ENCODE data around the gene EIF2B5. TPM values are rescaled to one million over a fixed set of nuclear protein-coding genes. Genes with fewer than 3 reads are reported as not detected.

Gene EIF2B5
- total RNA-seq, 2 experiments from 2014 or later = 54.7 to 61.8 TPM

GRCh38 chr3:184171562-184171961 is 36.4 kb downstream of the EIF2B5 start:
- Mint-ChIP-seq H3K27me3 (no peaks in the 10 kb centered on the region), H3K9me3 (no peaks in the 10 kb centered on the region), H3K4me3 (no peak overlapping the region), H3K36me3 (peaks cover 14% of the 10 kb centered on the region), H3K4me1 (peaks cover 18% of the 10 kb centered on the region), H3K27ac (no peak overlapping the region)
- DNase-seq (no peak), ATAC-seq (ENCODE audit: low read depth) (no peak)
- POLR2A ChIA-PET = no interaction called here

GRCh38 chr3:184172681-184173373 is 37.7 kb downstream of the EIF2B5 start:
- DNase-seq = no peak
- ATAC-seq (ENCODE audit: low read depth) = no peak
- Mint-ChIP-seq H3K36me3 (peaks cover 12% of the 10 kb centered on the region), H3K27ac (no peak overlapping the region), H3K9me3 (no peaks in the 10 kb centered on the region), H3K4me1 (peaks cover 19% of the 10 kb centered on the region), H3K27me3 (no peaks in the 10 kb centered on the region), H3K4me3 (no peak overlapping the region)
- POLR2A ChIA-PET = interaction anchor here (1.6 kb wide), 1 partner anchor 13 kb away, joined by 4 read pairs; the partner anchor contains the start of gene ABCF3

GRCh38 chr3:184173374-184173722 is 38.2 kb downstream of the EIF2B5 start:
- no peak overlapping the region for H3K27ac Mint-ChIP-seq
- no peak for DNase-seq
- no peak for ATAC-seq (ENCODE audit: low read depth)
- H3K36me3 Mint-ChIP-seq = peaks cover 10% of the 10 kb centered on the region
- no peaks in the 10 kb centered on the region for H3K27me3 Mint-ChIP-seq
- H3K4me3 Mint-ChIP-seq = no peak overlapping the region
- POLR2A ChIA-PET = interaction anchor here (1.6 kb wide), 1 partner anchor 12 kb away, joined by 4 read pairs; the partner anchor contains the start of gene ABCF3
- H3K4me1 Mint-ChIP-seq = peaks cover 21% of the 10 kb centered on the region
- no peaks in the 10 kb centered on the region for H3K9me3 Mint-ChIP-seq

- POLR2A ChIA-PET = interaction anchor here (0.6 to 1.6 kb wide), 8 partner anchors 10 to 639 kb away, joined by 3 to 5 read pairs (median 3); partner anchors contain the start of genes ABCF3 and EIF2B5
These were observed 39.1 kb downstream of the EIF2B5 start for GRCh38 chr3:184174284-184174645.

GRCh38 chr3:184174646-184175492 is 39.7 kb downstream of the EIF2B5 start, which contains the start of gene AP2M1:
Gene AP2M1, plus strand, starts transcription at chr3:184174855. Its CDS starts 2,139 bp downstream, at chr3:184176994.
- Mint-ChIP-seq H3K4me3 (peak within 1 kb of the TSS; percentile 92), H3K9me3 (no peaks in the 10 kb centered on the region), H3K27ac (peak within 1 kb of the TSS; percentile 81), H3K27me3 (no peaks in the 10 kb centered on the region), H3K4me1 (peaks cover 21% of the 10 kb centered on the region), H3K36me3 (peaks cover 14% of the 10 kb centered on the region)
- DNase-seq (peak; percentile 98), ATAC-seq (ENCODE audit: low read depth) (peak; percentile 94)
- POLR2A ChIA-PET = interaction anchor here (0.6 to 1.1 kb wide), 8 partner anchors 11 to 196 kb away, joined by 3 to 8 read pairs (median 4); partner anchors contain the start of genes ABCF3 and EIF2B5

More at GRCh38 chr3:184174284-184174645, 39.1 kb downstream of the EIF2B5 start:
- Mint-ChIP-seq H3K4me1 (peaks cover 21% of the 10 kb centered on the region), H3K27me3 (no peaks in the 10 kb centered on the region), H3K27ac (peak overlapping the region; percentile 73), H3K4me3 (peak overlapping the region; percentile 92), H3K9me3 (no peaks in the 10 kb centered on the region), H3K36me3 (peaks cover 12% of the 10 kb centered on the region)
- DNase-seq (no peak), ATAC-seq (ENCODE audit: low read depth) (peak; percentile 5)

- Mint-ChIP-seq H3K4me1 (peaks cover 21% of the 10 kb centered on the region), H3K36me3 (peaks cover 17% of the 10 kb centered on the region), H3K27me3 (no peaks in the 10 kb centered on the region), H3K4me3 (peak overlapping the region; percentile 92), H3K9me3 (no peaks in the 10 kb centered on the region), H3K27ac (peak overlapping the region; percentile 81)
- no peak for ATAC-seq (ENCODE audit: low read depth)
- no peak for DNase-seq
- POLR2A ChIA-PET = interaction anchor here (0.7 to 1.1 kb wide), 4 partner anchors 10 to 40 kb away, joined by 3 to 8 read pairs (median 6); partner anchors contain the start of genes ABCF3 and EIF2B5
These were observed 40.3 kb downstream of the EIF2B5 start for GRCh38 chr3:184175506-184175905.

GRCh38 chr3:184175981-184176376 is 40.8 kb downstream of the EIF2B5 start:
- Mint-ChIP-seq H3K9me3 (no peaks in the 10 kb centered on the region), H3K27ac (peak overlapping the region; percentile 81), H3K27me3 (no peaks in the 10 kb centered on the region), H3K4me1 (peaks cover 20% of the 10 kb centered on the region), H3K4me3 (peak overlapping the region; percentile 92), H3K36me3 (peaks cover 17% of the 10 kb centered on the region)
- ATAC-seq (ENCODE audit: low read depth) (no peak), DNase-seq (no peak)
- POLR2A ChIA-PET = no interaction called here

GRCh38 chr3:184176377-184177330 is 41.5 kb downstream of the EIF2B5 start:
- Mint-ChIP-seq H3K4me1 (peaks cover 20% of the 10 kb centered on the region), H3K27me3 (no peaks in the 10 kb centered on the region), H3K36me3 (peaks cover 19% of the 10 kb centered on the region), H3K9me3 (no peaks in the 10 kb centered on the region), H3K4me3 (peak overlapping the region; percentile 92), H3K27ac (no peak overlapping the region)
- POLR2A ChIA-PET = no interaction called here
- DNase-seq = no peak
- no peak for ATAC-seq (ENCODE audit: low read depth)

GRCh38 chr3:184177331-184177731 is 42.2 kb downstream of the EIF2B5 start:
- H3K27me3 Mint-ChIP-seq = no peaks in the 10 kb centered on the region
- H3K4me3 Mint-ChIP-seq = no peak overlapping the region
- no peaks in the 10 kb centered on the region for H3K9me3 Mint-ChIP-seq
- no peak overlapping the region for H3K27ac Mint-ChIP-seq
- POLR2A ChIA-PET = no interaction called here
- peaks cover 19% of the 10 kb centered on the region for H3K36me3 Mint-ChIP-seq
- ATAC-seq (ENCODE audit: low read depth) = no peak
- no peak for DNase-seq
- H3K4me1 Mint-ChIP-seq = peaks cover 20% of the 10 kb centered on the region

- H3K27me3 Mint-ChIP-seq = no peaks in the 10 kb centered on the region
- H3K9me3 Mint-ChIP-seq = no peaks in the 10 kb centered on the region
- DNase-seq (no peak), ATAC-seq (ENCODE audit: low read depth) (no peak)
- H3K4me1 Mint-ChIP-seq = peaks cover 20% of the 10 kb centered on the region
- H3K36me3 Mint-ChIP-seq = peaks cover 17% of the 10 kb centered on the region
- no peak overlapping the region for H3K27ac Mint-ChIP-seq
- POLR2A ChIA-PET = no interaction called here
- H3K4me3 Mint-ChIP-seq = no peak overlapping the region
These were observed 42.7 kb downstream of the EIF2B5 start for GRCh38 chr3:184177767-184178306.

GRCh38 chr3:184178521-184179138 is 43.5 kb downstream of the EIF2B5 start:
- Mint-ChIP-seq H3K4me3 (no peak overlapping the region), H3K27me3 (no peaks in the 10 kb centered on the region), H3K36me3 (peaks cover 14% of the 10 kb centered on the region), H3K9me3 (no peaks in the 10 kb centered on the region), H3K27ac (no peak overlapping the region), H3K4me1 (peaks cover 18% of the 10 kb centered on the region)
- no peak for DNase-seq
- POLR2A ChIA-PET = no interaction called here
- ATAC-seq (ENCODE audit: low read depth) = no peak

GRCh38 chr3:184180165-184180564 is 45.0 kb downstream of the EIF2B5 start:
- Mint-ChIP-seq H3K9me3 (no peaks in the 10 kb centered on the region), H3K4me1 (peaks cover 14% of the 10 kb centered on the region), H3K4me3 (no peak overlapping the region), H3K27me3 (no peaks in the 10 kb centered on the region), H3K36me3 (peaks cover 20% of the 10 kb centered on the region), H3K27ac (no peak overlapping the region)
- POLR2A ChIA-PET = no interaction called here
- no peak for ATAC-seq (ENCODE audit: low read depth)
- no peak for DNase-seq

Data from activated naive CD8-positive, alpha-beta T cell treated with anti-CD3 and anti-CD28 coated beads, Interleukin-2, amount 10 ng/mL, durations not matched to agents 7 days and 5 days (primary cell).